ENCODE data around the gene GCKR. TPM values are rescaled to one million over a fixed set of nuclear protein-coding genes. Genes with fewer than 3 reads are reported as not detected.
A peak's percentile ranks its signal among the peaks of the same experiment; 100 is the strongest.

Gene GCKR
- polyA plus RNA-seq, 4 donors: 2.1 to 3.8 (median 2.5) TPM

DNA sequence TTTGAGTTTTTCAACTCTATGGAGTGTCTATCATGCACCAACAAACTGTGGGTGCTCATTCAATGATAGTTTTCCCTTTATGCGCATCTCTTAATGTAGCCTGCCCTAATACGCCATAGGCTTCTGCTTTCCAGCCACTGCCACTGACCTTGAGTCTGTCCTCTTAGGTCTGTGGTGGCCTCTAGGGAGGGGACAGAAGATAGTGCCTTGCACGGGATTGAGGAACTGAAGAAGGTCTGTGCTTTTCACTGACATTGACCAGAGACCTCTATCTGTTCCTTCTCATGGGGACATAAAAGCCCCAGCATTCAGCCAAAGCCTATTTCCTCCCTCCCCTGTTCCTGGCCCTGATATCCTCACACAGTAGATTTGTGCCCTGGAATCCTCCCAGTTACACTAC is 2.3 kb downstream of the GCKR start:
- FAIRE-seq: no peak
- WGBS, 3 donors: 81 to 94% (median 84%) methylated on average over 3 of the region's 3 CpGs
- no peak overlapping the region for H3K27ac ChIP-seq (ENCODE audit: low read depth in 1 of 3, low read length in 2 of 3)

DNA sequence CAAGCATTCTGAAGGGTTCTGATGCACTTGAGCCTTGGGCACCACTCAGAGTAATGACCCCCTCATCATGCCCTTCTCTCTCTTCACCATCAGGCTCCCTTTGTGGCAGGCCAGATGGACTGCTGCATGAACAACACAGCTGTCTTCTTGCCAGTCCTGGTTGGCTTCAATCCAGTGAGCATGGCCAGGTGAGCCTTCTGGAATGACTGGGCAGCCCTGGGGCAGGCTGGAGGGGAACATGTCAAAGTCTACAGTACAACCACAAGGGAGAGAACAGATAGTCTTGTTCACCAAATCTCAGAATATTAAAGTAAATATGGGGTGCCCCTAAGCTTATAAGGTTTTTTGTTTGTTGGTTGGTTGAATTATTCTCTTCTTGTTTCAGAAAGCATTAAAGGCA is 4.4 kb downstream of the GCKR start:
- DNase-seq (peak in 1 of 2 donors; percentile 20), FAIRE-seq (no peak)
- H3K4me1 ChIP-seq (ENCODE audit: control insufficient read depth in 3 of 3, insufficient read depth in 2 of 3, low read depth in 1 of 3, low read length in 2 of 3): peaks cover 0 to 13% (median 0%) of the 10 kb centered on the region in 3 donors

More for the DNA sequence above, 2.3 kb downstream of the GCKR start:
- peaks cover 0 to 20% (median 0%) of the 10 kb centered on the region in 3 donors for H3K4me1 ChIP-seq (ENCODE audit: control insufficient read depth in 3 of 3, insufficient read depth in 2 of 3, low read depth in 1 of 3, low read length in 2 of 3)
- no peaks in the 10 kb centered on the region for H3K36me3 ChIP-seq (ENCODE audit: control insufficient read depth in 3 of 3, insufficient read depth in 2 of 3, low read depth in 1 of 3, low read length in 3 of 3)
- H3K4me3 ChIP-seq (ENCODE audit: low read depth in 1 of 3, low read length in 3 of 3): no peak overlapping the region
- H3K27me3 ChIP-seq (ENCODE audit: control insufficient read depth in 3 of 3, insufficient read depth in 3 of 3, low read length in 3 of 3): peaks cover 0 to 26% (median 0%) of the 10 kb centered on the region in 3 donors
- H3K9me3 ChIP-seq (ENCODE audit: control insufficient read depth in 2 of 2, insufficient read depth in 1 of 2, low read depth in 1 of 2, low read length in 1 of 2): no peaks in the 10 kb centered on the region
- no peak for DNase-seq

DNA sequence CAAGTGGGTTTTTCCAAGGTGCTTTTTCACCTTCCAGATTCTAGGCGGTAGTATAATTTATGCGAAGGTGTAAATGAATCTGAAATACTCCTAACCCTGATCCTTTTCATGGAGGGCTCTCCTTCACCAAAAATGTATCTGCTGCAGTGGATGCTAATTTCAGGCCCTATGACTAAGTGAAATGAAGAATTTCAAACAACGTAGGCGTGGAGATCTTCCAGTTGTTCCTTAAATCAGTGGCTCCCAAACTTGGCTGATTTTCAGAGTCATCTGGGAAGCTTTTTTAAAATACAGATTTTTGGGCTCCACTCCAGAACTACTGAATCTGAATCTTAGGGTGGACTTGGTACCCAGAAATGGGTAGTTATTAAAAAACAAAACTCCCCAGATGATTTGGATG is 5.5 kb downstream of the GCKR start:
- FAIRE-seq (no peak), DNase-seq (no peak)
- Histone ChIP-seq H3K4me1 (ENCODE audit: control insufficient read depth in 3 of 3, insufficient read depth in 2 of 3, low read depth in 1 of 3, low read length in 2 of 3) (peaks cover 0 to 2% (median 0%) of the 10 kb centered on the region in 3 donors), H3K27ac (ENCODE audit: low read depth in 1 of 3, low read length in 2 of 3) (no peak overlapping the region), H3K36me3 (ENCODE audit: control insufficient read depth in 3 of 3, insufficient read depth in 2 of 3, low read depth in 1 of 3, low read length in 3 of 3) (no peaks in the 10 kb centered on the region), H3K9me3 (ENCODE audit: control insufficient read depth in 2 of 2, insufficient read depth in 1 of 2, low read depth in 1 of 2, low read length in 1 of 2) (no peaks in the 10 kb centered on the region), H3K27me3 (ENCODE audit: control insufficient read depth in 3 of 3, insufficient read depth in 3 of 3, low read length in 3 of 3) (peaks cover 0 to 10% (median 0%) of the 10 kb centered on the region in 3 donors), H3K4me3 (ENCODE audit: low read depth in 1 of 3, low read length in 3 of 3) (no peak overlapping the region)
- 83 to 94% (median 93%) methylated on average over 4 of the region's 4 CpGs for WGBS, 3 donors

More for the DNA sequence above, 4.4 kb downstream of the GCKR start:
- no peak overlapping the region for H3K27ac ChIP-seq (ENCODE audit: low read depth in 1 of 3, low read length in 2 of 3)
- peaks cover 0 to 14% (median 0%) of the 10 kb centered on the region in 3 donors for H3K27me3 ChIP-seq (ENCODE audit: control insufficient read depth in 3 of 3, insufficient read depth in 3 of 3, low read length in 3 of 3)
- H3K9me3 ChIP-seq (ENCODE audit: control insufficient read depth in 2 of 2, insufficient read depth in 1 of 2, low read depth in 1 of 2, low read length in 1 of 2): no peaks in the 10 kb centered on the region
- no peaks in the 10 kb centered on the region for H3K36me3 ChIP-seq (ENCODE audit: control insufficient read depth in 3 of 3, insufficient read depth in 2 of 3, low read depth in 1 of 3, low read length in 3 of 3)
- no peak overlapping the region for H3K4me3 ChIP-seq (ENCODE audit: low read depth in 1 of 3, low read length in 3 of 3)

DNA sequence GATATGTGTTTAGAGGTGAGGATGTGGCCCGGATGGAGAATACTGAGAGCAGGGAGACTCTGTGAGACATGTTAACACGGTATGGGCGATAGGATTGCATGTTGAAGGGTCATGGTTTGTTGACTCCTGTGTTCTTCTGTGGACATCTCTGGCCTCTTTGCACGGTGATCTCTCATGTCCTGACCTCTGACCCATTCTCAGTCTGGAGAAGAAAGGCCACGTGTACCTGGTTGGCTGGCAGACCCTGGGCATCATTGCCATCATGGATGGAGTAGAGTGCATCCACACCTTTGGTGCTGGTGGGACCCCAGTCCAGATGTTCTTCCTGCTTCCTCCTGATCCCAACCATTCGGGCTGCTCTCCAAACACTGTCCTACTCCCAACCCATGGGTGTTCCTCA is 9.9 kb downstream of the GCKR start:
- Histone ChIP-seq H3K9me3 (ENCODE audit: control insufficient read depth in 2 of 2, insufficient read depth in 1 of 2, low read depth in 1 of 2, low read length in 1 of 2) (no peaks in the 10 kb centered on the region), H3K27me3 (ENCODE audit: control insufficient read depth in 3 of 3, insufficient read depth in 3 of 3, low read length in 3 of 3) (peaks cover 0 to 6% (median 0%) of the 10 kb centered on the region in 3 donors), H3K36me3 (ENCODE audit: control insufficient read depth in 3 of 3, insufficient read depth in 2 of 3, low read depth in 1 of 3, low read length in 3 of 3) (no peaks in the 10 kb centered on the region), H3K27ac (ENCODE audit: low read depth in 1 of 3, low read length in 2 of 3) (no peak overlapping the region), H3K4me1 (ENCODE audit: control insufficient read depth in 3 of 3, insufficient read depth in 2 of 3, low read depth in 1 of 3, low read length in 2 of 3) (no peaks in the 10 kb centered on the region), H3K4me3 (ENCODE audit: low read depth in 1 of 3, low read length in 3 of 3) (no peak overlapping the region)
- FAIRE-seq: no peak
- DNase-seq: no peak
- WGBS, 3 donors: 82 to 87% (median 84%) methylated on average over 6 of the region's 6 CpGs

DNA sequence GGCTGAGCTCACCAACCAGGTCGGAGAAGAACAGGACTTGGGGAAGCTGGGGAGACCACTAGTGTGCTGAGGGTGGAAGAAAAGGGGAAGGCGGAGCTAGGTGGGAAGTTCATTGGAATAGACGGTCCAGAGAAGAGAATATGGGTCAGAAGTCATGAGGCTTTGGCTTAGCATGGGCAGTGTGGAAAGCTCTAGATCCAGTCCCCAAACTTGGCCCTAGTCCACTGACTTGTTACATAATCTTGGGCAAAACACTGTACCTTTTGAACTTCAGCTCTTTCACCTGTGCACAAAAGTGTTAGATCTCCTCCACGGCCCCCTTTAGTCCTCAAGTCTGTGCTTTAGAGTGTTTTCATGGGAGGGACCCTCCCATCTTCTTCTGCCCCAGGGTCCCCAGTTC is 10.7 kb downstream of the GCKR start:
- Histone ChIP-seq H3K9me3 (ENCODE audit: control insufficient read depth in 2 of 2, insufficient read depth in 1 of 2, low read depth in 1 of 2, low read length in 1 of 2) (no peaks in the 10 kb centered on the region), H3K4me1 (ENCODE audit: control insufficient read depth in 3 of 3, insufficient read depth in 2 of 3, low read depth in 1 of 3, low read length in 2 of 3) (no peaks in the 10 kb centered on the region), H3K27me3 (ENCODE audit: control insufficient read depth in 3 of 3, insufficient read depth in 3 of 3, low read length in 3 of 3) (peaks cover 0 to 6% (median 0%) of the 10 kb centered on the region in 3 donors), H3K36me3 (ENCODE audit: control insufficient read depth in 3 of 3, insufficient read depth in 2 of 3, low read depth in 1 of 3, low read length in 3 of 3) (no peaks in the 10 kb centered on the region), H3K4me3 (ENCODE audit: low read depth in 1 of 3, low read length in 3 of 3) (no peak overlapping the region), H3K27ac (ENCODE audit: low read depth in 1 of 3, low read length in 2 of 3) (no peak overlapping the region)
- no peak for FAIRE-seq
- 56 to 63% (median 63%) methylated on average over 4 of the region's 4 CpGs for WGBS, 3 donors
- DNase-seq: no peak

DNA sequence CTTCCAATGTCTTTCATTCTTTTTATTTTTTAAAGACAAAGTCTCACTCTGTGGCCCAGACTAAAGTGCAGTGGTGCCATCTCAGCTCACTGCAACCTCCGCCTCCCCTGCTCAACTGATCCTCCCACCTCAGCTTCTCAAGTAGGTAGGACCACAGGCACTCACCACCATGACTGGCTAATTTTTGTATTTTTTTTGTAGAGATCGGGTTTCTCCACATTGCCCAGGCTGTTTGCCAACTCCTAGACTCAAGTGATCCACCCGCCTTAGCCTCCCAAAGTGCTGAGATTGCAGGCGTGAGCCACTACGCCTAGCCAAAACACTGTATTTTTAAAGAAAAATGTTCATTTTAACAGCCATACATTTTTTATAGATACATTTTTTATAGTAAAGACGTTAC is 12.7 kb downstream of the GCKR start:
- Histone ChIP-seq H3K9me3 (ENCODE audit: control insufficient read depth in 2 of 2, insufficient read depth in 1 of 2, low read depth in 1 of 2, low read length in 1 of 2) (no peaks in the 10 kb centered on the region), H3K27me3 (ENCODE audit: control insufficient read depth in 3 of 3, insufficient read depth in 3 of 3, low read length in 3 of 3) (peaks cover 0 to 8% (median 0%) of the 10 kb centered on the region in 3 donors), H3K36me3 (ENCODE audit: control insufficient read depth in 3 of 3, insufficient read depth in 2 of 3, low read depth in 1 of 3, low read length in 3 of 3) (no peaks in the 10 kb centered on the region), H3K27ac (ENCODE audit: low read depth in 1 of 3, low read length in 2 of 3) (no peak overlapping the region), H3K4me1 (ENCODE audit: control insufficient read depth in 3 of 3, insufficient read depth in 2 of 3, low read depth in 1 of 3, low read length in 2 of 3) (no peaks in the 10 kb centered on the region), H3K4me3 (ENCODE audit: low read depth in 1 of 3, low read length in 3 of 3) (no peak overlapping the region)
- WGBS, 3 donors: 58 to 73% (median 61%) methylated on average over 6 of the region's 6 CpGs
- no peak for FAIRE-seq
- DNase-seq: no peak

DNA sequence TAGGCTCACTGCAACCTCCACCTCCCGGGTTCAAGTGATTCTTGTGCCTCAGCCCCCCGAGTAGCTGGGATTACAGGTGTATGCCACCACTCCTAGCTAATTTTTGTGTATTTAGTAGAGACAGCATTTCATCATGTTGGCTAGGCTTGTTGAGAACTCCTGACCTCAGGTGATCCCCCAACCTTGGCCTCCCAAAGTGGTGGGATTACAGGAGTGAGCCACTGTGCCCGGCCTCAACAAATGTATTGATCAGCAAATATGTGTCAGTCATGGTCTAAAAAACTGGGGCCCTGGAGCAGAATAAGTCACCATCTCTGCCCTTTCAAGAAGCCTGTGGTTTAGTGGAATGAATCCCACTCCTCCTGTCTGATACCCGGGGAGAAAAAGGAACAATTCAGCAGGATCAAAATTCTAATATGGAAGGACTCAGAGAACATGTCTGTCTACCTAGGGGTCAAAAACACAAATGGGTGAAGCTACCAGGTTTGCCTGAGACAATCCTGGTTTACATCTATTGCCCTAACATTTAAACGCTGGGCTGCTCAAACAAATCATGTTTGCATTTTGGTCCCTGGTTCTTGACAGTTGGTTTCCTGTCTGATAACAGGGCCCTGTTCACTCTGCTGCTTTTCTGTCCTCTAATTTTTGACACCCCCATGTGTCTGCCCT is 21.6 kb downstream of the GCKR start:
- H3K27me3 ChIP-seq (ENCODE audit: control insufficient read depth in 3 of 3, insufficient read depth in 3 of 3, low read length in 3 of 3): no peaks in the 10 kb centered on the region
- no peaks in the 10 kb centered on the region for H3K36me3 ChIP-seq (ENCODE audit: control insufficient read depth in 3 of 3, insufficient read depth in 2 of 3, low read depth in 1 of 3, low read length in 3 of 3)
- FAIRE-seq (no peak), DNase-seq (no peak)
- H3K9me3 ChIP-seq (ENCODE audit: control insufficient read depth in 2 of 2, insufficient read depth in 1 of 2, low read depth in 1 of 2, low read length in 1 of 2): no peaks in the 10 kb centered on the region
- H3K4me1 ChIP-seq (ENCODE audit: control insufficient read depth in 3 of 3, insufficient read depth in 2 of 3, low read depth in 1 of 3, low read length in 2 of 3): no peaks in the 10 kb centered on the region
- WGBS, 3 donors: 72 to 75% (median 73%) methylated on average over 5 of the region's 5 CpGs
- H3K27ac ChIP-seq (ENCODE audit: low read depth in 1 of 3, low read length in 2 of 3): no peak overlapping the region
- no peak overlapping the region for H3K4me3 ChIP-seq (ENCODE audit: low read depth in 1 of 3, low read length in 3 of 3)

DNA sequence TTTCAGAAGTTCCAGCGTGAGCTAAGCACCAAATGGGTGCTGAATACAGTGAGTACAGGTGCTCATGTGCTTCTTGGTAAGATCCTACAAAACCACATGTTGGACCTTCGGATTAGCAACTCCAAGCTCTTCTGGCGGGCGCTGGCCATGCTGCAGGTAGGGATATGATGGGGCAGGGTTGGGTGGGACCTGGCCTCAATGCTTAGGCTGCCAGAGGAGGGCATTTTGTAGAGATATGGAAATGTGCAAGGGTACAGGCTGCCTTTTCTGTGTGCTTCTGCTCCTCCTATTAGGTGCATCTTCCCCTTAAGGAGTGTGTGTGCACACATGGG is 22.1 kb downstream of the GCKR start:
- FAIRE-seq (no peak), DNase-seq (no peak)
- 86 to 88% (median 87%) methylated on average over 4 of the region's 4 CpGs for WGBS, 3 donors
- Histone ChIP-seq H3K27ac (ENCODE audit: low read depth in 1 of 3, low read length in 2 of 3) (no peak overlapping the region), H3K27me3 (ENCODE audit: control insufficient read depth in 3 of 3, insufficient read depth in 3 of 3, low read length in 3 of 3) (no peaks in the 10 kb centered on the region), H3K9me3 (ENCODE audit: control insufficient read depth in 2 of 2, insufficient read depth in 1 of 2, low read depth in 1 of 2, low read length in 1 of 2) (no peaks in the 10 kb centered on the region), H3K36me3 (ENCODE audit: control insufficient read depth in 3 of 3, insufficient read depth in 2 of 3, low read depth in 1 of 3, low read length in 3 of 3) (no peaks in the 10 kb centered on the region), H3K4me3 (ENCODE audit: low read depth in 1 of 3, low read length in 3 of 3) (no peak overlapping the region), H3K4me1 (ENCODE audit: control insufficient read depth in 3 of 3, insufficient read depth in 2 of 3, low read depth in 1 of 3, low read length in 2 of 3) (no peaks in the 10 kb centered on the region)

DNA sequence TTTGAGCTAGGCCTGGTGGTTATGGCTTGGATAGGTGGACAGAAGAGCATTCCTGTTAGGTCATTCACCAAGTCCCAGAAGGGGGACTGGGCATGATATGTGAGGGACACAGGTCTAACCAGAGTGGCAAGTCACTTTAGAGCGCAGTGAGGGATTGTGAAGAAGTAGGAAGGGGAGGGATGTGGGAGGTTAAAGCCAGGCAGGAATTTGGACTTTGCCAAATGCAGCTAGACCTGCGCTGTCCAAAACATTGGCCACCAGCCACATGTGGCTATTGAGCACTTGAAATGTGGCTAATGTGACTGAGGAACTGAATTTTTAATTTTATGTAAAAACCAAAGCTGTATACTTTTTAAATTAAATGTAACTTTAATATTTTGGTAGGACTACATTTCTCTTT is 23.7 kb downstream of the GCKR start:
- no peaks in the 10 kb centered on the region for H3K4me1 ChIP-seq (ENCODE audit: control insufficient read depth in 3 of 3, insufficient read depth in 2 of 3, low read depth in 1 of 3, low read length in 2 of 3)
- H3K36me3 ChIP-seq (ENCODE audit: control insufficient read depth in 3 of 3, insufficient read depth in 2 of 3, low read depth in 1 of 3, low read length in 3 of 3): no peaks in the 10 kb centered on the region
- no peak overlapping the region for H3K4me3 ChIP-seq (ENCODE audit: low read depth in 1 of 3, low read length in 3 of 3)
- WGBS, 3 donors: 51 to 81% (median 55%) methylated on average over 2 of the region's 2 CpGs
- FAIRE-seq: no peak
- no peak overlapping the region for H3K27ac ChIP-seq (ENCODE audit: low read depth in 1 of 3, low read length in 2 of 3)
- no peaks in the 10 kb centered on the region for H3K9me3 ChIP-seq (ENCODE audit: control insufficient read depth in 2 of 2, insufficient read depth in 1 of 2, low read depth in 1 of 2, low read length in 1 of 2)
- no peak for DNase-seq
- no peaks in the 10 kb centered on the region for H3K27me3 ChIP-seq (ENCODE audit: control insufficient read depth in 3 of 3, insufficient read depth in 3 of 3, low read length in 3 of 3)

Measured in small intestine (tissue), 7 donors.